ENCODE results near the gene BARHL1. TPM values are rescaled to one million over a fixed set of nuclear protein-coding genes. Genes with fewer than 3 reads are reported as not detected.

BARHL1 gene
- total RNA-seq, 1 experiment from 2014 or later = 0.15 TPM

- no peaks in the 10 kb centered on the region for H3K9me3 Mint-ChIP-seq
- TF ChIP-seq IRF1 (CRISPR knock-in tag; IDR thresholded peaks at IDR 0.05) = no peak
- no peak for TF ChIP-seq IRF2 (CRISPR knock-in tag; IDR thresholded peaks at IDR 0.05; ENCODE audit: borderline replicate concordance, low read depth)
- TF ChIP-seq SP1 (CRISPR knock-in tag; conservative IDR thresholded peaks at IDR 0.05) = no peak
- no peak for TF ChIP-seq ZMAT4 (CRISPR knock-in tag; IDR thresholded peaks at IDR 0.05)
- no peak for TF ChIP-seq MXD4 (CRISPR knock-in tag; IDR thresholded peaks at IDR 0.05; ENCODE audit: borderline replicate concordance)
- TF ChIP-seq ZNF263 (CRISPR knock-in tag; IDR thresholded peaks at IDR 0.05; ENCODE audit: low read depth) = no peak
- TF ChIP-seq CREB1 (CRISPR knock-in tag; IDR thresholded peaks at IDR 0.05) = no peak
- no peak for TF ChIP-seq TEAD1 (CRISPR knock-in tag; IDR thresholded peaks at IDR 0.05)
- no peak for TF ChIP-seq JAZF1 (CRISPR knock-in tag; IDR thresholded peaks at IDR 0.05)
- TF ChIP-seq ZBTB43 (CRISPR knock-in tag; IDR thresholded peaks at IDR 0.05) = no peak
- no peak for TF ChIP-seq AFF4 (CRISPR knock-in tag; IDR thresholded peaks at IDR 0.05; ENCODE audit: borderline replicate concordance)
- TF ChIP-seq KAT7 (CRISPR knock-in tag; IDR thresholded peaks at IDR 0.05; ENCODE audit: borderline replicate concordance) = no peak
- TF ChIP-seq ZSCAN18 (CRISPR knock-in tag; IDR thresholded peaks at IDR 0.05) = no peak
- no peak for TF ChIP-seq ZNF512 (CRISPR knock-in tag; IDR thresholded peaks at IDR 0.05; ENCODE audit: borderline replicate concordance)
- ATAC-seq (no peak), DNase-seq (ENCODE audit: low spot score) (no peak)
- peaks cover 18% of the 10 kb centered on the region for H3K4me1 Mint-ChIP-seq
- H3K27ac Mint-ChIP-seq = no peak overlapping the region
- H3K4me3 Mint-ChIP-seq = no peak overlapping the region
- no peaks in the 10 kb centered on the region for H3K36me3 Mint-ChIP-seq
- CTCF ChIA-PET = interaction anchor here (0.8 to 1.5 kb wide), 3 partner anchors 69 to 167 kb away, joined by 3 to 6 read pairs (median 4); partner anchors contain the start of gene CFAP77
- POLR2A ChIA-PET = interaction anchor here (0.7 kb wide), 1 partner anchor 136 kb away, joined by 6 read pairs; no protein-coding TSS in a partner anchor
- peaks cover 72% of the 10 kb centered on the region for H3K27me3 Mint-ChIP-seq (ENCODE audit: low read depth)
Measured at GRCh38 chr9:132577119-132577518, 5.3 kb upstream of the BARHL1 start.

- peaks cover 15% of the 10 kb centered on the region for H3K4me1 Mint-ChIP-seq
- no peak for ATAC-seq
- no peak overlapping the region for H3K27ac Mint-ChIP-seq
- CTCF ChIA-PET = interaction anchor here (0.7 to 1.7 kb wide), 5 partner anchors 18 to 164 kb away, joined by 3 to 4 read pairs (median 4); partner anchors contain the start of gene DDX31
- H3K9me3 Mint-ChIP-seq = no peaks in the 10 kb centered on the region
- POLR2A ChIA-PET = no interaction called here
- H3K27me3 Mint-ChIP-seq (ENCODE audit: low read depth) = peaks cover 85% of the 10 kb centered on the region
- no peak for TF ChIP-seq TEAD1 (CRISPR knock-in tag; IDR thresholded peaks at IDR 0.05)
- TF ChIP-seq NR3C1 (CRISPR knock-in tag; conservative IDR thresholded peaks at IDR 0.05; ENCODE audit: low read depth) = no peak
- no peak for TF ChIP-seq GTF2I (CRISPR knock-in tag; conservative IDR thresholded peaks at IDR 0.05)
- TF ChIP-seq AFF4 (CRISPR knock-in tag; IDR thresholded peaks at IDR 0.05; ENCODE audit: borderline replicate concordance) = no peak
- no peak for TF ChIP-seq ZNF138 (CRISPR knock-in tag; conservative IDR thresholded peaks at IDR 0.05)
- TF ChIP-seq ZNF263 (CRISPR knock-in tag; IDR thresholded peaks at IDR 0.05; ENCODE audit: low read depth) = no peak
- no peak for TF ChIP-seq NR1H2 (CRISPR knock-in tag; IDR thresholded peaks at IDR 0.05)
- TF ChIP-seq ZNF121 (CRISPR knock-in tag; IDR thresholded peaks at IDR 0.05) = no peak
- TF ChIP-seq ELF4 (CRISPR knock-in tag; IDR thresholded peaks at IDR 0.05; ENCODE audit: low read depth) = no peak
- H3K36me3 Mint-ChIP-seq = no peaks in the 10 kb centered on the region
- DNase-seq (ENCODE audit: low spot score) = no peak
- H3K4me3 Mint-ChIP-seq = no peak overlapping the region
Measured at GRCh38 chr9:132578367-132578932, 4.0 kb upstream of the BARHL1 start.

Data from WTC11 (cell line).